ENCODE measurements around the gene ZNRF1. TPM values are rescaled to one million over a fixed set of nuclear protein-coding genes. Genes with fewer than 3 reads are reported as not detected.

ZNRF1 gene
- total and polyA plus RNA-seq, 2 of the 13 experiments (the other 11 are each of a cell fraction or from before 2014, with no cell fraction given) = 43.9 to 58.7 TPM

DNA sequence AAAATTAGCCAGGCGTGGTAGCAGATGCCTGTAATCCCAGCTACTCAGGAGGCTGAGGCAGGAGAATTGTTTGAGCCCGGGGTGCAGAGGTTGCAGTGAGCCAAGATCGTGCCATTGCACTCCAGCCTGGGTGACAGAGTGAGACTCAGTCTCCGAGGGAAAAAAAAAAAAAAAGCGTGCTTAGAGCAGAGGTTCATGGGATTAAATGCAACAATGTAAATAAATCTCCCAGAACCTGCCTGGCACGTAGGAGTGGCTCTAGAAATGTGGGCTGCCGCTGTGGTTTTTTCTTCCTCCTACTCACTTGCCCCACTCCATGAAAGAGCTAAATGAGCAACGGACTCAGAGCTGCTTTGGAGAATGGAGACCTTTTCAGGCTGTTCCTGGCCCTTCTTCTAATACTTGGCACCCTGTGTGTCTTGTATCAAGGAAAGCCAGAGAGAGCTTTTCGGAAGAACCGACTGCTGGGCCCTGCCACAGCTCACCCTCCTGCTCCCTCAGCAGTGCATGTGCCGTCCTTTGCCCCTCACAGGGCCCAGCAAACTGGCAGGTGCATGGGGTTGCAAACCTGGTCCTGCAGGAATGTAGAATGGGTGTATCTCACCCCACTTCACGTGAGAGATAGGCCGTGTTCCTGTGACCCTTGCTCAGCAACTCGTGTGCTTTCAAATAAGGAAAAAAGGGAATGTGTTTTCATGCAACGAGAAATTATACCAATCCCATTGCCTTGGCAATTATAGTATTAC, 65.8 kb downstream of the ZNRF1 start (continued):
- TF ChIP-seq TSC22D2 (CRISPR knock-in tag; IDR thresholded peaks at IDR 0.05; ENCODE audit: borderline replicate concordance) (0 out of 2 replicates have a peak, but pooled peaks have one; percentile 63), NRL (CRISPR knock-in tag; IDR thresholded peaks at IDR 0.05; ENCODE audit: borderline replicate concordance) (peak; percentile 51; the same call in 1 of the 2 replicates), RFXANK (CRISPR knock-in tag; IDR thresholded peaks at IDR 0.05) (no peak), ZNF180 (CRISPR knock-in tag; IDR thresholded peaks at IDR 0.05; ENCODE audit: borderline replicate concordance, low read depth) (no peak), ATF7-NPFF (CRISPR knock-in tag; IDR thresholded peaks at IDR 0.05; ENCODE audit: low read depth) (no peak), ERF (CRISPR knock-in tag; IDR thresholded peaks at IDR 0.05) (0 out of 2 replicates have a peak, but pooled peaks have one; percentile 56), ZNF205 (CRISPR knock-in tag; IDR thresholded peaks at IDR 0.05) (0 out of 2 replicates have a peak, but pooled peaks have one; percentile 5), TMF1 (CRISPR knock-in tag; IDR thresholded peaks at IDR 0.05; ENCODE audit: low read depth) (0 out of 2 replicates have a peak, but pooled peaks have one; percentile 48), U2AF2 (IDR thresholded peaks at IDR 0.05; ENCODE audit: low read depth, low read length) (no peak), FOXP1 (IDR thresholded peaks at IDR 0.05) (no peak), FOXP1 (CRISPR knock-in tag; IDR thresholded peaks at IDR 0.05) (peak; percentile 40; the same call in 1 of the 2 replicates), ZXDC (CRISPR knock-in tag; IDR thresholded peaks at IDR 0.05) (0 out of 2 replicates have a peak, but pooled peaks have one; percentile 39), ZBTB38 (CRISPR knock-in tag; IDR thresholded peaks at IDR 0.05) (peak; percentile 55; the same call in 1 of the 2 replicates), ARID2 (CRISPR knock-in tag; IDR thresholded peaks at IDR 0.05; ENCODE audit: borderline replicate concordance) (peak; percentile 55; the same call in 1 of the 2 replicates), ZNF570 (CRISPR knock-in tag; IDR thresholded peaks at IDR 0.05; ENCODE audit: borderline replicate concordance) (no peak), ZNF121 (CRISPR knock-in tag; IDR thresholded peaks at IDR 0.05) (0 out of 2 replicates have a peak, but pooled peaks have one; percentile 37), HDAC2 (CRISPR knock-in tag; IDR thresholded peaks at IDR 0.05) (peak; percentile 73), BRCA1 (CRISPR knock-in tag; IDR thresholded peaks at IDR 0.05) (0 out of 2 replicates have a peak, but pooled peaks have one; percentile 28), ARID5B (CRISPR knock-in tag; IDR thresholded peaks at IDR 0.05) (peak; percentile 67), TARDBP (CRISPR knock-in tag; IDR thresholded peaks at IDR 0.05) (0 out of 2 replicates have a peak, but pooled peaks have one; percentile 31)
- TF ChIP-seq, protein P1, sequence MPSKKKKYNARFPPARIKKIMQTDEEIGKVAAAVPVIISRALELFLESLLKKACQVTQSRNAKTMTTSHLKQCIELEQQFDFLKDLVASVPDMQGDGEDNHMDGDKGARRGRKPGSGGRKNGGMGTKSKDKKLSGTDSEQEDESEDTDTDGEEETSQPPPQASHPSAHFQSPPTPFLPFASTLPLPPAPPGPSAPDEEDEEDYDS (CRISPR knock-in tag; IDR thresholded peaks at IDR 0.05) = peak; percentile 37; the same call in 1 of the 2 replicates
- TF ChIP-seq, protein P2, sequence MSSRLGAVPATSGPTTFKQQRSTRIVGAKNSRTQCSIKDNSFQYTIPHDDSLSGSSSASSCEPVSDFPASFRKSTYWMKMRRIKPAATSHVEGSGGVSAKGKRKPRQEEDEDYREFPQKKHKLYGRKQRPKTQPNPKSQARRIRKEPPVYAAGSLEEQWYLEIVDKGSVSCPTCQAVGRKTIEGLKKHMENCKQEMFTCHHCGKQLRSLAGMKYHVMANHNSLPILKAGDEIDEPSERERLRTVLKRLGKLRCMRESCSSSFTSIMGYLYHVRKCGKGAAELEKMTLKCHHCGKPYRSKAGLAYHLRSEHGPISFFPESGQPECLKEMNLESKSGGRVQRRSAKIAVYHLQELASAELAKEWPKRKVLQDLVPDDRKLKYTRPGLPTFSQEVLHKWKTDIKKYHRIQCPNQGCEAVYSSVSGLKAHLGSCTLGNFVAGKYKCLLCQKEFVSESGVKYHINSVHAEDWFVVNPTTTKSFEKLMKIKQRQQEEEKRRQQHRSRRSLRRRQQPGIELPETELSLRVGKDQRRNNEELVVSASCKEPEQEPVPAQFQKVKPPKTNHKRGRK (CRISPR knock-in tag; IDR thresholded peaks at IDR 0.05) = no peak

Data from HepG2 (cell line).